T-cell (primary cell): ENCODE data around the gene SAC3D1. TPM values are rescaled to one million over a fixed set of nuclear protein-coding genes. Genes with fewer than 3 reads are reported as not detected.

Source experiments
- ATAC-seq, 4 experiments: fragments of 200-7000 bp in 3 of 4; fragments of 150-1000 bp in 1 of 4; cut with Tn5 transposase; replicated peaks in 1 of 4; 1 replicate in 3 of 4; 2 replicates in 1 of 4; pipeline ENCODE4 v1.10.0; 2021; ENCODE audit warnings: moderate library complexity in 3 of 4, mild to moderate bottlenecking in 2 of 4, moderate number of reproducible peaks in 1 of 4
- CTCF ChIA-PET, 2 donors: fragments of 300-600 bp; sonication (Branson Sonifier 250); formaldehyde crosslinking; loops; one replicate each; lab custom pipeline; 2022; ENCODE audit warnings: antibody characterized with exemption in 2 of 2; lab: Charles Lee
- POLR2A ChIA-PET, 2 donors: fragments of 300-600 bp; sonication (Branson Sonifier 250); formaldehyde crosslinking; loops; one replicate each; lab custom pipeline; 2022; ENCODE audit warnings: antibody characterized with exemption in 2 of 2; lab: Charles Lee
- DNase-seq, 35 experiments: peaks; one replicate each; pipeline versions ENCODE4 v3.0.0 to v3.0.0-alpha.2; 2013 to 2023
- H3K27ac ChIP-seq: one replicate; pipeline ENCODE4 v1.5.1; 2013; ENCODE audit warnings: low read length
- H3K27me3 ChIP-seq, 2 experiments: replicated peaks in 1 of 2; 1 replicate in 1 of 2; 2 replicates in 1 of 2; pipeline versions ENCODE4 v1.6.1 to v1.7.0; 2013; ENCODE audit warnings: low read length in 1 of 2, mixed read lengths in 1 of 2; ENCODE audit not compliant: control insufficient read depth in 2 of 2, insufficient read depth in 2 of 2; ENCODE audit errors: extremely low read depth in 1 of 2
- H3K36me3 ChIP-seq, 2 donors: 1 replicate in 1 of 2; 2 replicates in 1 of 2; pipeline versions ENCODE4 v1.6.1 to v1.7.0; 2013; ENCODE audit warnings: low read length in 1 of 2; ENCODE audit not compliant: control insufficient read depth in 2 of 2, insufficient read depth in 1 of 2; ENCODE audit errors: extremely low read depth in 1 of 2
- H3K4me1 ChIP-seq, 2 experiments: 1 replicate in 1 of 2; 2 replicates in 1 of 2; pipeline versions ENCODE4 v1.6.1 to v1.7.0; 2013; ENCODE audit warnings: low read length in 2 of 2, mixed read lengths in 1 of 2; ENCODE audit not compliant: insufficient read depth in 2 of 2, control insufficient read depth in 1 of 2; ENCODE audit errors: extremely low read depth in 1 of 2
- H3K4me3 ChIP-seq, 2 donors: 1 replicate in 1 of 2; 2 replicates in 1 of 2; pipeline versions ENCODE4 v1.5.1 to v1.7.0; 2013; ENCODE audit warnings: mild to moderate bottlenecking in 2 of 2, low read length in 1 of 2, moderate library complexity in 1 of 2; ENCODE audit not compliant: control insufficient read depth in 1 of 2; ENCODE audit errors: extremely low read depth in 1 of 2
- H3K9me3 ChIP-seq: 2 replicates; pipeline ENCODE4 v1.7.0; 2013
- H3K27ac Mint-ChIP-seq, 2 donors: one replicate each; pipeline ENCODE4 v1.8.0; 2020 to 2021; ENCODE audit warnings: mild to moderate bottlenecking in 2 of 2, mixed read lengths in 2 of 2
- H3K27me3 Mint-ChIP-seq, 2 donors: one replicate each; pipeline ENCODE4 v1.8.0; 2021 to 2022; ENCODE audit warnings: mixed read lengths in 2 of 2
- H3K36me3 Mint-ChIP-seq: one replicate; pipeline ENCODE4 v1.8.0; 2021; ENCODE audit warnings: mixed read lengths
- H3K4me1 Mint-ChIP-seq, 3 donors: one replicate each; pipeline ENCODE4 v1.8.0; 2020 to 2022; ENCODE audit warnings: mixed read lengths in 3 of 3, mild to moderate bottlenecking in 1 of 3
- H3K4me3 Mint-ChIP-seq, 3 donors: one replicate each; pipeline ENCODE4 v1.8.0; 2020 to 2022; ENCODE audit warnings: mild to moderate bottlenecking in 3 of 3, mixed read lengths in 3 of 3, moderate library complexity in 3 of 3
- H3K9me3 Mint-ChIP-seq, 3 donors: one replicate each; pipeline ENCODE4 v1.8.0; 2020 to 2022; ENCODE audit warnings: mixed read lengths in 3 of 3
- WGBS: methylation state at CpG from one replicate; pipeline ENCODE4 v1.1.5; 2013; ENCODE audit warnings: missing lambda C conversion rate; ENCODE audit not compliant: insufficient coverage; 5-methylcytosine and 5-hydroxymethylcytosine counted together
- total RNA-seq, 35 experiments: library from RNA in 6 of 35; stranded (reverse) in 6 of 35; fragments of 120-200 nt in 1 of 35; gene quantifications; one replicate each; pipeline versions ENCODE4 v1.2.1 to v1.2.4 and lab custom pipeline; 2013 to 2026

The SAC3D1 gene
- total RNA-seq, 5 donors from 2014 or later (not counting 1 experiment from before 2014, with no cell fraction given) = 3.1 to 16.9 (median 14.5) TPM

GRCh38 chr11:65053827-65054508 lies 13.0 kb downstream of the SAC3D1 start:
- no peaks in the 10 kb centered on the region for H3K36me3 Mint-ChIP-seq
- Histone ChIP-seq H3K4me3 (peak overlapping the region in 1 of 2 donors; percentile 4), H3K36me3 (no peaks in the 10 kb centered on the region), H3K27ac (peak overlapping the region; percentile 19), H3K27me3 (peaks cover 0 to 17% of the 10 kb centered on the region in 2 experiments), H3K9me3 (no peaks in the 10 kb centered on the region), H3K4me1 (peaks cover 8 to 17% of the 10 kb centered on the region in 2 experiments)
- peak overlapping the region; percentile 60 to 73 (median 68) for H3K4me3 Mint-ChIP-seq
- DNase-seq (peak in 26 of 35 experiments; percentile 9 to 65 (median 22)), ATAC-seq (peak; percentile 48 to 89 (median 64))
- WGBS = 17% methylated on average over 8 of the region's 8 CpGs
- H3K27me3 Mint-ChIP-seq = no peaks in the 10 kb centered on the region
- H3K4me1 Mint-ChIP-seq = peaks cover 15 to 19% (median 18%) of the 10 kb centered on the region in 3 donors
- ChIA-PET POLR2A (no interaction called here), CTCF (no interaction called here)
- peak overlapping the region; percentile 87 to 90 for H3K27ac Mint-ChIP-seq
- H3K9me3 Mint-ChIP-seq = no peaks in the 10 kb centered on the region

- H3K4me1 ChIP-seq = peaks cover 8 to 17% of the 10 kb centered on the region in 2 experiments
- Mint-ChIP-seq H3K9me3 (no peaks in the 10 kb centered on the region), H3K27me3 (no peaks in the 10 kb centered on the region), H3K27ac (peak overlapping the region in 1 of 2 donors; percentile 16), H3K4me3 (no peak overlapping the region), H3K36me3 (no peaks in the 10 kb centered on the region), H3K4me1 (peaks cover 15 to 19% (median 18%) of the 10 kb centered on the region in 3 donors)
- no peaks in the 10 kb centered on the region for H3K9me3 ChIP-seq
- ChIA-PET CTCF (no interaction called here), POLR2A (no interaction called here)
- ATAC-seq (no peak), DNase-seq (no peak)
- H3K27ac ChIP-seq = no peak overlapping the region
- WGBS = no CpG with 5 or more reads among the region's 1 CpG
- H3K27me3 ChIP-seq = peaks cover 0 to 17% of the 10 kb centered on the region in 2 experiments
- H3K36me3 ChIP-seq = no peaks in the 10 kb centered on the region
- H3K4me3 ChIP-seq = no peak overlapping the region
Measured at GRCh38 chr11:65055538-65055937, 14.5 kb downstream of the SAC3D1 start.

- ATAC-seq (no peak), DNase-seq (no peak)
- CTCF ChIA-PET = no interaction called here
- peaks cover 8 to 17% of the 10 kb centered on the region in 2 experiments for H3K4me1 ChIP-seq
- Mint-ChIP-seq H3K27me3 (no peaks in the 10 kb centered on the region), H3K27ac (no peak overlapping the region), H3K4me3 (no peak overlapping the region), H3K4me1 (peaks cover 15 to 23% (median 21%) of the 10 kb centered on the region in 3 donors), H3K36me3 (no peaks in the 10 kb centered on the region), H3K9me3 (no peaks in the 10 kb centered on the region)
- no peaks in the 10 kb centered on the region for H3K9me3 ChIP-seq
- H3K27ac ChIP-seq = no peak overlapping the region
- POLR2A ChIA-PET = no interaction called here
- H3K36me3 ChIP-seq = no peaks in the 10 kb centered on the region
- H3K27me3 ChIP-seq = peaks cover 0 to 17% of the 10 kb centered on the region in 2 experiments
- 83% methylated on average over 4 of the region's 6 CpGs for WGBS
- no peak overlapping the region for H3K4me3 ChIP-seq
Measured at GRCh38 chr11:65056999-65057398, 16.0 kb downstream of the SAC3D1 start.

- POLR2A ChIA-PET = no interaction called here
Measured at GRCh38 chr11:65057526-65057925, 16.5 kb downstream of the SAC3D1 start.

GRCh38 chr11:65058012-65058411 lies 17.0 kb downstream of the SAC3D1 start:
- peaks cover 14 to 21% (median 19%) of the 10 kb centered on the region in 3 donors for H3K4me1 Mint-ChIP-seq
- no peak overlapping the region for H3K4me3 Mint-ChIP-seq
- Histone ChIP-seq H3K4me1 (peaks cover 8 to 17% of the 10 kb centered on the region in 2 experiments), H3K27ac (no peak overlapping the region), H3K36me3 (no peaks in the 10 kb centered on the region), H3K9me3 (no peaks in the 10 kb centered on the region), H3K27me3 (peaks cover 0 to 16% of the 10 kb centered on the region in 2 experiments), H3K4me3 (no peak overlapping the region)
- DNase-seq (no peak), ATAC-seq (no peak)
- no peak overlapping the region for H3K27ac Mint-ChIP-seq
- 86% methylated on average over 12 of the region's 13 CpGs for WGBS
- H3K9me3 Mint-ChIP-seq = no peaks in the 10 kb centered on the region
- POLR2A ChIA-PET = no interaction called here
- no peaks in the 10 kb centered on the region for H3K36me3 Mint-ChIP-seq
- H3K27me3 Mint-ChIP-seq = no peaks in the 10 kb centered on the region
- CTCF ChIA-PET = interaction anchor here in 1 of 2 donors (0.6 kb wide), 1 partner anchor 872 kb away, joined by 3 read pairs; the partner anchor contains the start of gene STIP1

More at GRCh38 chr11:65057526-65057925, 16.5 kb downstream of the SAC3D1 start:
- 97% methylated on average over 6 of the region's 7 CpGs for WGBS
- no peak overlapping the region for H3K27ac ChIP-seq
- H3K4me3 ChIP-seq = no peak overlapping the region
- CTCF ChIA-PET = no interaction called here
- peaks cover 8 to 17% of the 10 kb centered on the region in 2 experiments for H3K4me1 ChIP-seq
- Mint-ChIP-seq H3K4me1 (peaks cover 15 to 23% (median 21%) of the 10 kb centered on the region in 3 donors), H3K27me3 (no peaks in the 10 kb centered on the region), H3K9me3 (no peaks in the 10 kb centered on the region), H3K27ac (no peak overlapping the region), H3K36me3 (no peaks in the 10 kb centered on the region), H3K4me3 (no peak overlapping the region)
- DNase-seq = no peak
- ATAC-seq = no peak
- no peaks in the 10 kb centered on the region for H3K36me3 ChIP-seq
- peaks cover 0 to 20% of the 10 kb centered on the region in 2 experiments for H3K27me3 ChIP-seq
- no peaks in the 10 kb centered on the region for H3K9me3 ChIP-seq

- Histone ChIP-seq H3K36me3 (no peaks in the 10 kb centered on the region), H3K4me1 (peaks cover 5 to 13% of the 10 kb centered on the region in 2 experiments), H3K4me3 (no peak within 1 kb of the TSS), H3K9me3 (no peaks in the 10 kb centered on the region), H3K27me3 (peaks cover 0 to 15% of the 10 kb centered on the region in 2 experiments), H3K27ac (no peak within 1 kb of the TSS)
- Mint-ChIP-seq H3K4me1 (peaks cover 11 to 16% (median 14%) of the 10 kb centered on the region in 3 donors), H3K27ac (no peak within 1 kb of the TSS), H3K36me3 (no peaks in the 10 kb centered on the region), H3K9me3 (no peaks in the 10 kb centered on the region), H3K4me3 (no peak within 1 kb of the TSS), H3K27me3 (no peaks in the 10 kb centered on the region)
- ATAC-seq = no peak
- ChIA-PET CTCF (interaction anchor here in 1 of 2 donors (0.6 kb wide), 1 partner anchor 872 kb away, joined by 3 read pairs; the partner anchor contains the start of gene STIP1), POLR2A (no interaction called here)
- WGBS = 83% methylated on average over 5 of the region's 8 CpGs
- no peak for DNase-seq
Measured at GRCh38 chr11:65058419-65059054, 17.5 kb downstream of the SAC3D1 start, which contains the start of gene NAALADL1. Gene NAALADL1 (minus strand): TSS chr11:65058553. CDS start chr11:65058521, 32 bp downstream.
